GM08714 (cell line): ENCODE measurements around the gene TPSAB1.

Source experiments
- H3K4me3 ChIP-seq: fragments of 200-500 bp; sonication (Bioruptor generic); 2 replicates; pipeline ENCODE4 v1.5.1; 2014; ENCODE audit warnings: mild to moderate bottlenecking, low read length, inconsistent platforms
- ZNF274 ChIP-seq: IDR thresholded peaks from 2 replicates; pipeline ENCODE4 v1.6.1; 2012; ENCODE audit warnings: mild to moderate bottlenecking, low read depth, low read length

TPSAB1 gene

GRCh38 chr16:1274767-1275166 lies 34.3 kb downstream of the TPSAB1 start:
- no peak for TF ChIP-seq ZNF274
- H3K4me3 ChIP-seq: no peak overlapping the region

- no peak overlapping the region for H3K4me3 ChIP-seq
- TF ChIP-seq ZNF274: no peak
These were observed 35.5 kb downstream of the TPSAB1 start for GRCh38 chr16:1275791-1276579.

GRCh38 chr16:1276580-1276878 lies 36.0 kb downstream of the TPSAB1 start:
- H3K4me3 ChIP-seq: no peak overlapping the region
- TF ChIP-seq ZNF274: no peak

GRCh38 chr16:1277151-1277598 lies 36.7 kb downstream of the TPSAB1 start:
- no peak for TF ChIP-seq ZNF274
- H3K4me3 ChIP-seq: no peak overlapping the region

DNA sequence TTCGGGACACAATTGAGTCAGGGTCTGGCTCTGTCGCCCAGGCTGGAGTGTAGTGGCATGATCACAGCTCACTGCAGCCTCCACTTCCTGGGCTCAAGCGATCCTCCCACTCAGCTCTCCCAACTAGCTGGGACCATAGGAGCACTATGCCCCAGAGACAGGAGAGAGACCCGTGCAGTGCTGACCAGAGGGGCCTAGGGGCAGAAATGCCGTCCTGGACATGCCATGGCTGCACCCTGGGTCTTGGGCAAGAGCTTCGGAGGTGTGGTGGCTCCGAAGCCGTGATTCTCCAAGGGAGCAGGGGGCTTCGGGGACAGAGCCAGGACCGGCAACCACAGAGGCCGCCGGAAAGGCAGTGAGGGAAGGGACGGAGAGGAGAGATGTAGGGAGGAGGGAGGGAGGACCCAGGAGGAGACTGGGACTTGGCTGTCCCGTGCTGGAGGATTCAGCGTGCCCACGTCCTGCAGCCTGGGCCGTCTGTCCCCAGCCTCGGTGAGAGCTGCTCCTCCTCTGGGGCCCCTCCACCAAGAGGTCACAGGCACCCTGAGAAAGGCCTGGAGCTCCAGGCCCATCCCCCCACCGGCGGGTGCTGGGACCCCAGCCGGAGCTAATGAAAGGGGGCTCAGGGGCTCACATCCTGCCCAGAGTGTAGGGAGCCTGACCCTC lies 37.2 kb downstream of the TPSAB1 start:
- no peak for TF ChIP-seq ZNF274
- no peak overlapping the region for H3K4me3 ChIP-seq

DNA sequence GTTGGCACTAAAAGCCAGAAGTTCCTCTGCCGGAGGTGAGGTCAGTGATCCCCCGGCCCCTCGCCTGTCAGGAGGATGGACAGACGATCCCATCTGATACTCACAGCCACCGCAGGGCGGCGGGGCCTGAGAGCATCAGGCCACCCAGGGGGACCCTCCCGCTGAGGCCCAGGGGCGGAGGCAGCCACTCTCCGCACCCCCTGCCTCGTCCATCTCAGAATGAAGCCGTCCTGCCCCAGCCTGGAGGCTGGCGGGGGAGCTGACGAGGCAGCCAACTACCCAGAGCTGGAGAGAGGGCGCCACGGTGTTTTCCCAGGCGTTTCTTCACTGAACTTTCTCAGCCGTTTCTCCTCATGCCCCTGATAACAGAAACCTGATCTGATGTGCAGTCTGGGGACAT lies 38.0 kb downstream of the TPSAB1 start:
- no peak overlapping the region for H3K4me3 ChIP-seq

GRCh38 chr16:1279081-1279944 lies 38.8 kb downstream of the TPSAB1 start:
- no peak for TF ChIP-seq ZNF274
- H3K4me3 ChIP-seq: no peak overlapping the region

More for the DNA sequence above, 38.0 kb downstream of the TPSAB1 start:
- no peak for TF ChIP-seq ZNF274

GRCh38 chr16:1279945-1280589 lies 39.6 kb downstream of the TPSAB1 start:
- H3K4me3 ChIP-seq: no peak overlapping the region
- TF ChIP-seq ZNF274: no peak

GRCh38 chr16:1280783-1281182 lies 40.3 kb downstream of the TPSAB1 start:
- TF ChIP-seq ZNF274: no peak

DNA sequence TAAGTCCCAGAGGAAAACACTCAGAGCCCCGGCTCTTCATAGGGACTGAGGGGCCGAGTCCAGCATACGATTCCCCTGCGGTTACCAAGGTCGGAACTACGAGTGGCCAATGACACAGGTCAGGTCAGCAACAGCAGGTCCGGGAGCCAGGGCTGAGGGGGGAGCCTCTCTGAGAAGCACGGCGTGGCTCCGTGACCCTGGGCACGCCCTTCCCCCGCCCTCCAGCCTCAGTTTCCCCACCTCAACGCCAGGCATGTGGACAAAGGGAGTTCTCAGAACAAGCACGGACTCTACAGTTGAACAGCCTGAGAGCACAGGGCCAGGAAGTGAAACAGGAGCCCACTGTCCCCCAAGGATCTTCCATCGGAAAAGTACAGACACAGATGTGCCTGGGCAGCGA lies 41.0 kb downstream of the TPSAB1 start:
- no peak overlapping the region for H3K4me3 ChIP-seq
- no peak for TF ChIP-seq ZNF274

More at GRCh38 chr16:1280783-1281182, 40.3 kb downstream of the TPSAB1 start:
- H3K4me3 ChIP-seq: no peak overlapping the region

- H3K4me3 ChIP-seq: no peak overlapping the region
- no peak for TF ChIP-seq ZNF274
These were observed 41.9 kb downstream of the TPSAB1 start for GRCh38 chr16:1282324-1282973.

- TF ChIP-seq ZNF274: no peak
These were observed 42.8 kb downstream of the TPSAB1 start for GRCh38 chr16:1283296-1283695.

DNA sequence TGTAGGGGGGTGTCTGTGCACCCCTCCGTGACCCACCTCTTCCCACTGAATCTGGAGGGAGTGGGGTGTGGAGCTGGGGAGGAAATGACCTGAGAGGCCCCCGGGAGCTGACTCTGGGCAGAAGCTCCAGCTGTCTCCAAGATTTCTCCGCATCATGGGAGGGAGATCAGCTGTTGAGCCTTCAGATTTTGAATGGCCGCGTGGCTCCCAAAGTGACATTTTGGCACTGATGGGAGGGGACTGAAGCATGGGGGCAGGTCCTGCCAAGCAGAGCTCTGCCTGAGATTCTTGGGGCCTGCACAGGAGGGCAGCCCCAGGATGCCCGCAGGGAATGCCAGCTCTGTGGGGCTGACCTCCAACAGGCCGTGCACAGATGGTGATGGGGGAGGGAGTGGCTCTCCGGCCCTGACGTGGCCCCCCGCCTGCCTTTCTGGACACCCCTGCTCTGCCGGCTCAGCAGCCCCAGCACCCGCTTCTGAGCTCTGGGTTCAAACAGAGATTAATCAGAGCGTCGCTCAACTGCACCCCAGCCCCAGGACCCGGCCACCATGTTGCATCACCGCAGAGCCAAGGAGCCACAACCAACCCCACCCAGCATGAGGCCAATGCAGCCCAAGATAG lies 43.6 kb downstream of the TPSAB1 start:
- H3K4me3 ChIP-seq: no peak overlapping the region
- no peak for TF ChIP-seq ZNF274

More at GRCh38 chr16:1283296-1283695, 42.8 kb downstream of the TPSAB1 start:
- H3K4me3 ChIP-seq: no peak overlapping the region
